Bronchial epithelial cell (primary cell): Measurements from ENCODE around the gene FRMD4A. TPM values are rescaled to one million over a fixed set of nuclear protein-coding genes. Genes with fewer than 3 reads are reported as not detected.
"Not testable (repeated sequence)": the region's sequence is repeated elsewhere in the genome, so short reads cannot be mapped to it uniquely, and the experiment has no call there.

Experiments used
- DNase-seq: peaks from one replicate; pipeline ENCODE4 v3.0.0-alpha.2; 2010; ENCODE audit warnings: low read depth
- FAIRE-seq: peaks from 2 replicates; lab custom pipeline; 2011; peaks lifted over from hg19 to GRCh38; lab: Jason Lieb, UNC
- H3K27me3 ChIP-seq: 2 replicates; pipeline ENCODE4 v1.5.1; 2011; ENCODE audit warnings: low read length; ENCODE audit not compliant: control insufficient read depth, insufficient read depth
- H3K36me3 ChIP-seq: 2 replicates; pipeline ENCODE4 v1.5.1; 2011; ENCODE audit warnings: low read length; ENCODE audit not compliant: control insufficient read depth, insufficient read depth
- H3K4me3 ChIP-seq: 2 replicates; pipeline ENCODE4 v1.5.1; 2011; ENCODE audit warnings: mild to moderate bottlenecking, low read depth, low read length, control low read depth
- CTCF ChIP-seq: IDR thresholded peaks from 2 replicates; pipeline ENCODE4 v1.5.1; 2011; ENCODE audit warnings: mild to moderate bottlenecking, moderate library complexity, low read length, control low read depth, inconsistent platforms; ENCODE audit not compliant: insufficient read depth, severe bottlenecking
- total RNA-seq: library from RNA; depleted of rRNA; stranded (reverse); fragments of >200 nt; gene quantifications from 2 replicates; pipeline ENCODE4 v1.2.1, GENCODE V29; 2014

The FRMD4A gene
- total RNA-seq, 1 donor from 2014 or later = 3.2 TPM

GRCh38 chr10:14243221-14243620 lies 87.5 kb downstream of the FRMD4A start:
- Histone ChIP-seq H3K36me3 (no peaks in the 10 kb centered on the region), H3K4me3 (no peak overlapping the region), H3K27me3 (no peaks in the 10 kb centered on the region)
- no peak for TF ChIP-seq CTCF
- no peak for FAIRE-seq
- DNase-seq = no peak

- DNase-seq = no peak
- no peak for TF ChIP-seq CTCF
- Histone ChIP-seq H3K4me3 (no peak overlapping the region), H3K36me3 (no peaks in the 10 kb centered on the region), H3K27me3 (no peaks in the 10 kb centered on the region)
- FAIRE-seq = no peak
Observed at GRCh38 chr10:14241196-14241595, 89.5 kb downstream of the FRMD4A start.

GRCh38 chr10:14240253-14241189 lies 90.2 kb downstream of the FRMD4A start:
- H3K4me3 ChIP-seq = no peak overlapping the region
- FAIRE-seq (peak; percentile 18), DNase-seq (no peak)
- no peaks in the 10 kb centered on the region for H3K36me3 ChIP-seq
- no peaks in the 10 kb centered on the region for H3K27me3 ChIP-seq
- no peak for TF ChIP-seq CTCF

- not testable (repeated sequence) for H3K36me3 ChIP-seq, H3K27me3 ChIP-seq, FAIRE-seq, DNase-seq, H3K4me3 ChIP-seq
Observed at GRCh38 chr10:14238659-14239058, 92.1 kb downstream of the FRMD4A start.

GRCh38 chr10:14236341-14236740 lies 94.4 kb downstream of the FRMD4A start:
- FAIRE-seq (no peak), DNase-seq (no peak)
- Histone ChIP-seq H3K27me3 (no peaks in the 10 kb centered on the region), H3K4me3 (no peak overlapping the region), H3K36me3 (no peaks in the 10 kb centered on the region)
- TF ChIP-seq CTCF = no peak

- no peak for DNase-seq
- TF ChIP-seq CTCF = no peak
- no peaks in the 10 kb centered on the region for H3K36me3 ChIP-seq
- no peak for FAIRE-seq
- H3K27me3 ChIP-seq = no peaks in the 10 kb centered on the region
- no peak overlapping the region for H3K4me3 ChIP-seq
Observed at GRCh38 chr10:14235566-14236195, 95.0 kb downstream of the FRMD4A start.
